CD4-positive, alpha-beta memory T cell (primary cell): ENCODE data around the gene KRTAP4-8. TPM values are rescaled to one million over a fixed set of nuclear protein-coding genes. Genes with fewer than 3 reads are reported as not detected.
A peak's percentile ranks its signal among the peaks of the same experiment; 100 is the strongest.
"Not testable (repeated sequence)": the region's sequence is repeated elsewhere in the genome, so short reads cannot be mapped to it uniquely, and the experiment has no call there.

Experiments used
- CTCF ChIA-PET: fragments of 350-600 bp; sonication (Branson Sonifier 250); formaldehyde crosslinking; loops from one replicate; lab custom pipeline; 2021; ENCODE audit warnings: inconsistent platforms; ENCODE audit not compliant: partially characterized antibody; lab: Charles Lee
- POLR2A ChIA-PET: fragments of 350-600 bp; sonication (Branson Sonifier 250); formaldehyde crosslinking; loops from one replicate; lab custom pipeline; 2021; ENCODE audit not compliant: partially characterized antibody; lab: Charles Lee
- DNase-seq, 5 donors: peaks; one replicate each; pipeline versions ENCODE4 v3.0.0 to v3.0.0-alpha.2; 2020 to 2022; ENCODE audit warnings: mixed read lengths in 1 of 5
- H3K27ac ChIP-seq: one replicate; pipeline ENCODE4 v1.7.0; 2013; ENCODE audit warnings: low read depth, low read length
- H3K27me3 ChIP-seq: 2 replicates; pipeline ENCODE4 v1.7.0; 2013; ENCODE audit warnings: mild to moderate bottlenecking, low read length, moderate library complexity; ENCODE audit not compliant: insufficient read depth
- H3K36me3 ChIP-seq: 2 replicates; pipeline ENCODE4 v1.7.0; 2013; ENCODE audit warnings: mild to moderate bottlenecking, low read length, moderate library complexity; ENCODE audit not compliant: insufficient read depth
- H3K4me1 ChIP-seq: 2 replicates; pipeline ENCODE4 v1.7.0; 2013; ENCODE audit warnings: mild to moderate bottlenecking, low read length, moderate library complexity; ENCODE audit not compliant: insufficient read depth
- H3K4me3 ChIP-seq, 2 donors: one replicate each; pipeline ENCODE4 v1.7.0; 2013; ENCODE audit warnings: low read length in 2 of 2, mild to moderate bottlenecking in 1 of 2
- H3K9me3 ChIP-seq, 2 donors: one replicate each; pipeline ENCODE4 v1.7.0; 2013; ENCODE audit warnings: low read length in 2 of 2, control low read depth in 1 of 2; ENCODE audit not compliant: control insufficient read depth in 1 of 2
- H3K27ac Mint-ChIP-seq, 7 donors: one replicate each; pipeline ENCODE4 v1.8.0; 2020 to 2021; ENCODE audit warnings: mixed read lengths in 7 of 7, mild to moderate bottlenecking in 6 of 7, inconsistent platforms in 3 of 7, moderate library complexity in 3 of 7
- H3K27me3 Mint-ChIP-seq, 2 donors: one replicate each; pipeline ENCODE4 v1.8.0; 2020 to 2021; ENCODE audit warnings: mixed read lengths in 2 of 2
- H3K36me3 Mint-ChIP-seq, 2 donors: one replicate each; pipeline ENCODE4 v1.8.0; 2020 to 2021; ENCODE audit warnings: mixed read lengths in 2 of 2, inconsistent platforms in 1 of 2, mild to moderate bottlenecking in 1 of 2
- H3K4me1 Mint-ChIP-seq, 4 donors: one replicate each; pipeline ENCODE4 v1.8.0; 2020 to 2021; ENCODE audit warnings: mixed read lengths in 4 of 4, mild to moderate bottlenecking in 1 of 4
- H3K4me3 Mint-ChIP-seq, 8 donors: one replicate each; pipeline ENCODE4 v1.8.0; 2020 to 2021; ENCODE audit warnings: mixed read lengths in 8 of 8, mild to moderate bottlenecking in 7 of 8, moderate library complexity in 6 of 8, inconsistent platforms in 3 of 8
- H3K9me3 Mint-ChIP-seq, 8 donors: one replicate each; pipeline ENCODE4 v1.8.0; 2020 to 2021; ENCODE audit warnings: mixed read lengths in 8 of 8, mild to moderate bottlenecking in 5 of 8, inconsistent platforms in 3 of 8, moderate library complexity in 1 of 8
- intact Hi-C: fragments of 100-400 bp; cut with micrococcal nuclease; formaldehyde crosslinking; loops from one replicate; pipeline ENCODE4 v1.15.1; 2023
- polyA plus RNA-seq, 2 donors: library from polyadenylated mRNA; unstranded; fragments of 300-500 nt; fragmentation: Illumina TruSeq; gene quantifications; one replicate each; pipeline ENCODE4 v1.2.3, GENCODE V29; 2021
- total RNA-seq, 2 experiments: library from RNA; stranded (reverse); gene quantifications; one replicate each; pipeline ENCODE4 v1.2.3, GENCODE V29; 2021

The KRTAP4-8 gene
- total and polyA plus RNA-seq, 4 experiments from 2014 or later: not detected

- H3K9me3 ChIP-seq, H3K27me3 Mint-ChIP-seq, DNase-seq, H3K9me3 Mint-ChIP-seq, H3K36me3 Mint-ChIP-seq, H3K27ac ChIP-seq, H3K36me3 ChIP-seq, H3K27me3 ChIP-seq, intact Hi-C loops, H3K4me3 ChIP-seq: not testable (repeated sequence)
- CTCF ChIA-PET: interaction anchor here (0.7 to 1.0 kb wide), 2 partner anchors 163 to 199 kb away, joined by 3 to 6 read pairs; no protein-coding TSS in a partner anchor
- H3K27ac Mint-ChIP-seq: peak overlapping the region in 6 of 7 donors; percentile 2 to 91 (median 64)
- peaks cover 57% of the 10 kb centered on the region for H3K4me1 ChIP-seq
- POLR2A ChIA-PET: interaction anchor here (1.2 to 1.5 kb wide), 2 partner anchors 10 kb away, joined by 3 to 4 read pairs; no protein-coding TSS in a partner anchor
- peak overlapping the region in 7 of 8 donors; percentile 64 to 87 (median 73) for H3K4me3 Mint-ChIP-seq
- H3K4me1 Mint-ChIP-seq: peaks cover 13 to 81% (median 48%) of the 10 kb centered on the region in 4 donors
Observed at GRCh38 chr17:41123292-41123990, 25.5 kb upstream of the KRTAP4-8 start.

- no peaks in the 10 kb centered on the region for H3K9me3 ChIP-seq
- intact Hi-C loops: loop anchor here (2.0 kb wide), 3 partner anchors 201 to 427 kb away; no protein-coding TSS in a partner anchor
- H3K36me3 ChIP-seq: no peaks in the 10 kb centered on the region
- H3K4me1 Mint-ChIP-seq: peaks cover 13 to 68% (median 50%) of the 10 kb centered on the region in 4 donors
- no peaks in the 10 kb centered on the region for H3K36me3 Mint-ChIP-seq
- peaks cover 54% of the 10 kb centered on the region for H3K4me1 ChIP-seq
- peaks cover 2 to 4% of the 10 kb centered on the region in 2 donors for H3K27me3 Mint-ChIP-seq
- H3K27ac Mint-ChIP-seq: peak overlapping the region in 1 of 7 donors; percentile 12
- peaks cover 0 to 7% (median under 1%) of the 10 kb centered on the region in 8 donors for H3K9me3 Mint-ChIP-seq
- no peak overlapping the region for H3K27ac ChIP-seq
- no peak overlapping the region for H3K4me3 ChIP-seq
- ChIA-PET CTCF (interaction anchor here (1.2 to 1.6 kb wide), 2 partner anchors 201 to 427 kb away, joined by 3 to 9 read pairs; no protein-coding TSS in a partner anchor), POLR2A (interaction anchor here (1.1 to 1.5 kb wide), 3 partner anchors 10 to 187 kb away, joined by 4 to 6 read pairs (median 4); partner anchors contain the start of gene KRTAP16-1)
- no peak for DNase-seq
- no peaks in the 10 kb centered on the region for H3K27me3 ChIP-seq
- H3K4me3 Mint-ChIP-seq: no peak overlapping the region
Observed at GRCh38 chr17:41121742-41122141, 23.8 kb upstream of the KRTAP4-8 start.

GRCh38 chr17:41119696-41120690 is 22.1 kb upstream of the KRTAP4-8 start:
- not testable (repeated sequence) for H3K9me3 Mint-ChIP-seq, H3K27ac ChIP-seq, H3K27me3 ChIP-seq, H3K4me3 ChIP-seq, H3K36me3 ChIP-seq, H3K27me3 Mint-ChIP-seq, H3K36me3 Mint-ChIP-seq, H3K9me3 ChIP-seq
- DNase-seq: peak in 3 of 5 donors; percentile 37 to 42 (median 37)
- H3K4me1 Mint-ChIP-seq: peaks cover 6 to 62% (median 37%) of the 10 kb centered on the region in 4 donors
- peak overlapping the region in 5 of 7 donors; percentile 4 to 90 (median 81) for H3K27ac Mint-ChIP-seq
- H3K4me3 Mint-ChIP-seq: peak overlapping the region in 6 of 8 donors; percentile 41 to 84 (median 73)
- intact Hi-C loops: loop anchor here (2.0 kb wide), 3 partner anchors 203 to 429 kb away; no protein-coding TSS in a partner anchor
- CTCF ChIA-PET: interaction anchor here (0.7 to 2.3 kb wide), 5 partner anchors 189 to 429 kb away, joined by 3 to 21 read pairs (median 6); partner anchors contain the start of gene KRTAP16-1
- H3K4me1 ChIP-seq: peaks cover 37% of the 10 kb centered on the region
- POLR2A ChIA-PET: interaction anchor here (0.8 to 1.9 kb wide), 5 partner anchors 10 to 202 kb away, joined by 3 to 11 read pairs (median 6); partner anchors contain the start of gene KRTAP16-1

GRCh38 chr17:41118721-41119120 is 20.8 kb upstream of the KRTAP4-8 start:
- intact Hi-C loops: no loop called here
- Histone ChIP-seq H3K36me3 (no peaks in the 10 kb centered on the region), H3K27me3 (no peaks in the 10 kb centered on the region), H3K27ac (no peak overlapping the region), H3K4me3 (no peak overlapping the region), H3K4me1 (peaks cover 24% of the 10 kb centered on the region), H3K9me3 (no peaks in the 10 kb centered on the region)
- no peak overlapping the region for H3K4me3 Mint-ChIP-seq
- CTCF ChIA-PET: no interaction called here
- no peak for DNase-seq
- H3K36me3 Mint-ChIP-seq: no peaks in the 10 kb centered on the region
- H3K27ac Mint-ChIP-seq: peak overlapping the region in 3 of 7 donors; percentile 19 to 62 (median 55)
- H3K27me3 Mint-ChIP-seq: peaks cover 4% of the 10 kb centered on the region in 2 donors
- POLR2A ChIA-PET: no interaction called here
- peaks cover 0 to 7% (median 0%) of the 10 kb centered on the region in 8 donors for H3K9me3 Mint-ChIP-seq
- H3K4me1 Mint-ChIP-seq: peaks cover 6 to 49% (median 28%) of the 10 kb centered on the region in 4 donors

- H3K4me3 ChIP-seq, DNase-seq, H3K27ac ChIP-seq, H3K9me3 ChIP-seq, H3K36me3 ChIP-seq, H3K4me3 Mint-ChIP-seq, H3K9me3 Mint-ChIP-seq, H3K36me3 Mint-ChIP-seq, intact Hi-C loops, POLR2A ChIA-PET, H3K27me3 Mint-ChIP-seq, H3K27me3 ChIP-seq: not testable (repeated sequence)
- Mint-ChIP-seq H3K27ac (peak within 1 kb of the TSS in 4 of 7 donors; percentile 17 to 69 (median 40)), H3K4me1 (peaks cover 2 to 41% (median 21%) of the 10 kb centered on the region in 4 donors)
- CTCF ChIA-PET: interaction anchor here (2.6 kb wide), 1 partner anchor 205 kb away, joined by 8 read pairs; no protein-coding TSS in a partner anchor
- H3K4me1 ChIP-seq: peaks cover 19% of the 10 kb centered on the region
Observed at GRCh38 chr17:41117846-41118386, 20.0 kb upstream of the KRTAP4-8 start, which contains the start of gene KRTAP4-11. TSS of gene KRTAP4-11 (minus strand) at chr17:41118373. CDS start at chr17:41118315, 58 bp downstream.

- Mint-ChIP-seq H3K4me3 (no peak overlapping the region), H3K27ac (peak overlapping the region in 1 of 7 donors; percentile 79), H3K36me3 (peaks cover 0 to 3% of the 10 kb centered on the region in 2 donors), H3K9me3 (peaks cover 0 to 10% (median 2%) of the 10 kb centered on the region in 8 donors), H3K4me1 (peaks cover 2 to 29% (median 16%) of the 10 kb centered on the region in 4 donors), H3K27me3 (peaks cover 4% of the 10 kb centered on the region in 2 donors)
- Histone ChIP-seq H3K27me3 (no peaks in the 10 kb centered on the region), H3K9me3 (no peaks in the 10 kb centered on the region), H3K4me3 (no peak overlapping the region), H3K4me1 (peaks cover 15% of the 10 kb centered on the region), H3K36me3 (no peaks in the 10 kb centered on the region), H3K27ac (no peak overlapping the region)
- DNase-seq: no peak
- POLR2A ChIA-PET: interaction anchor here (1.2 kb wide), 1 partner anchor 193 kb away, joined by 3 read pairs; the partner anchor contains the start of gene KRTAP16-1
- intact Hi-C loops: no loop called here
- CTCF ChIA-PET: interaction anchor here (2.6 kb wide), 1 partner anchor 207 kb away, joined by 8 read pairs; no protein-coding TSS in a partner anchor
Observed at GRCh38 chr17:41116297-41116696, 18.4 kb upstream of the KRTAP4-8 start.
